SK-N-MC (cell line): Measurements from ENCODE around the gene BCAS3.

Experiments
- EZH2 ChIP-seq: fragments of 200-600 bp; sonication (generic); IDR thresholded peaks from one replicate; pipeline ENCODE4 v1.6.1; 2017; ENCODE audit warnings: antibody characterized with exemption
- POLR2AphosphoS5 ChIP-seq: IDR thresholded peaks from 2 replicates; pipeline ENCODE4 v1.6.1; 2012; ENCODE audit warnings: mild to moderate bottlenecking, low read depth, low read length, borderline replicate concordance

- no peak for TF ChIP-seq POLR2AphosphoS5
- TF ChIP-seq EZH2: no peak
Observed at GRCh38 chr17:61177351-61177750, 499.7 kb downstream of the BCAS3 start.
